GM12865 (cell line): ENCODE data around the gene PDCD5.
A peak's percentile ranks its signal among the peaks of the same experiment; 100 is the strongest.
"Not testable (repeated sequence)": the region's sequence is repeated elsewhere in the genome, so short reads cannot be mapped to it uniquely, and the experiment has no call there.

Source experiments
- DNase-seq: peaks from one replicate; pipeline ENCODE4 v3.0.0; 2010; ENCODE audit warnings: low read depth
- H3K4me3 ChIP-seq: 2 replicates; pipeline ENCODE4 v1.5.1; 2011; ENCODE audit warnings: mild to moderate bottlenecking, low read depth, low read length, control low read depth
- TF ChIP-seq, protein P1 (sequence below): IDR thresholded peaks from 2 replicates; pipeline ENCODE4 v1.5.1; 2011; ENCODE audit warnings: low read length, control low read depth, low read depth, inconsistent platforms; ENCODE audit not compliant: insufficient read depth; ENCODE audit errors: missing control alignments

Gene PDCD5

DNA sequence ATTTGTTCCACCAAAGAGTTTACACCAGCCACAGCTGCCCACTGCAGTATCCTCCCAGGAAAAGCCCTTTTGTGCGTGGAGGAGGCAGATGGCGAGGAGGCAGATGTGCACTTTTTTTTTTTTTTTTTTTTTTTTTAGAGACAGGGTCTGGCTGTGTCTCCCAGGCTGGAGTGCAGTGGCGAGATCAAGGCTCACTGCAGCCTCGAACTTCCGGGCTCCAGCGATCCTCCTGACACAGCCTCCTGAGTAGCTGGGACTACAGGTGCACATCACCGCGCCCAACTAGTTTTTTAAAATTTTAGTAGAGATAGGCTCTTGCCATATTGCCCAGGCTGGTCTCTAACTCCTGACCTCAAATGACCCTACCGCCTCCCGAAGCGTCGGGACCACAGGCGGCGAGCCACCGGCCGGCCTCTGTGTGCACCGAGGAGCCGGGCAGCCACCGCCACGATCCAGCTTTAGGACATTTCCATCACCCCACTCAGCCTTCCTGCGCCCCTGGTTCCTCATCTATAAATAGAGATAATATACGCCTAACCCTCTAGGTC lies 563 bp upstream of the PDCD5 start:
- peak overlapping the region; percentile 71 for H3K4me3 ChIP-seq
- DNase-seq: no peak
- TF ChIP-seq, protein P1, sequence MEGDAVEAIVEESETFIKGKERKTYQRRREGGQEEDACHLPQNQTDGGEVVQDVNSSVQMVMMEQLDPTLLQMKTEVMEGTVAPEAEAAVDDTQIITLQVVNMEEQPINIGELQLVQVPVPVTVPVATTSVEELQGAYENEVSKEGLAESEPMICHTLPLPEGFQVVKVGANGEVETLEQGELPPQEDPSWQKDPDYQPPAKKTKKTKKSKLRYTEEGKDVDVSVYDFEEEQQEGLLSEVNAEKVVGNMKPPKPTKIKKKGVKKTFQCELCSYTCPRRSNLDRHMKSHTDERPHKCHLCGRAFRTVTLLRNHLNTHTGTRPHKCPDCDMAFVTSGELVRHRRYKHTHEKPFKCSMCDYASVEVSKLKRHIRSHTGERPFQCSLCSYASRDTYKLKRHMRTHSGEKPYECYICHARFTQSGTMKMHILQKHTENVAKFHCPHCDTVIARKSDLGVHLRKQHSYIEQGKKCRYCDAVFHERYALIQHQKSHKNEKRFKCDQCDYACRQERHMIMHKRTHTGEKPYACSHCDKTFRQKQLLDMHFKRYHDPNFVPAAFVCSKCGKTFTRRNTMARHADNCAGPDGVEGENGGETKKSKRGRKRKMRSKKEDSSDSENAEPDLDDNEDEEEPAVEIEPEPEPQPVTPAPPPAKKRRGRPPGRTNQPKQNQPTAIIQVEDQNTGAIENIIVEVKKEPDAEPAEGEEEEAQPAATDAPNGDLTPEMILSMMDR: no peak

DNA sequence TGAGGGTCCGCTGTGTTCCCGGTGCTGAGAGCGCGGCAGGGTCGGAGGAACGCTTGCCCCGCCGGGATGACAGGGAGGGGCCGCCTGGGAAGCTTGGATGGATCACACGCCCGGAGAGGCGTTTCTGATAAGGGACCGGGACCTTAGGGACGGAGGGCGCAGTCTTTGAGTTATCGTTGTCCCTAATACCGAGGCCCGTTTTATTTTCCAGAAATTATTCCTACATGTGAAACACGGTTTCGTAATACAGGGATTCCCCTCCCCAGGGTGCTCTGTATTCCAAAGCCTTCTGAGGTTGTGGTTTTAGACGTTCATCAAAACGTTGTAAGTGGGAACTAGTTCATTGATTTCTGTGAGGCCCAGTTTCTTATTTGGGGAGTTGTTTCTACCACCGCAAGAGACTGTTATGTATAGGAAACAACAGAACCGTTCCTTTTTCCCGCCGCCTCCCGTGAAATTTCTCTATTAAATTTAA lies 752 bp downstream of the PDCD5 start:
- no peak for DNase-seq
- H3K4me3 ChIP-seq: peak overlapping the region; percentile 99
- TF ChIP-seq, protein P1: no peak

DNA sequence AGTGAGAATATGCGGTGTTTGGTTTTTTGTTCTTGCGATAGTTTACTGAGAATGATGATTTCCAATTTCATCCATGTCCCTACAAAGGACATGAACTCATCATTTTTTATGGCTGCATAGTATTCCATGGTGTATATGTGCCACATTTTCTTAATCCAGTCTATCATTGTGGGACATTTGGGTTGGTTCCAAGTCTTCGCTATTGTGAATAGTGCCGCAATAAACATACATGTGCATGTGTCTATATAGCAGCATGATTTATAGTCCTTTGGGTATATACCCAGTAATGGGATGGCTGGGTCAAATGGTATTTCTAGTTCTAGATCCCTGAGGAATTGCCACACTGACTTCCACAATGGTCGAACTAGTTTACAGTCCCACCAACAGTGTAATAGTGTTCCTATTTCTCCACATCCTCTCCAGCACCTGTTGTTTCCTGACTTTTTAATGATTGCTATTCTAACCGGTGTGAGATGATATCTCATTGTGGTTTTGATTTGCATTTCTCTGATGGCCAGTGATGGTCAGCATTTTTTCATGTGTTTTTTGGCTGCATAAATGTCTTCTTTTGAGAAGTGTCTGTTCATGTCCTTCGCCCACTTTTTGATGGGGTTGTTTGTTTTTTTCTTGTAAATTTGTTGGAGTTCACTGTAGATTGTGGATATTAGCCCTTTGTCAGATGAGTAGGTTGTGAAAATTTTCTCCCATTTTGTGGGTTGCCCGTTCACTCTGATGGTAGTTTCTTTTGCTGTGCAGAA lies 6.9 kb downstream of the PDCD5 start:
- DNase-seq, H3K4me3 ChIP-seq: not testable (repeated sequence)

- TF ChIP-seq, protein P1: no peak
- H3K4me3 ChIP-seq: no peak overlapping the region
- no peak for DNase-seq
Measured at GRCh38 chr19:32594021-32594420, 13.0 kb downstream of the PDCD5 start.

- TF ChIP-seq, protein P1: no peak
- DNase-seq: no peak
- H3K4me3 ChIP-seq: no peak overlapping the region
Measured at GRCh38 chr19:32595491-32595890, 14.5 kb downstream of the PDCD5 start.

- TF ChIP-seq, protein P1: no peak
- no peak overlapping the region for H3K4me3 ChIP-seq
- DNase-seq: no peak
Measured at GRCh38 chr19:32598022-32598421, 17.0 kb downstream of the PDCD5 start.

DNA sequence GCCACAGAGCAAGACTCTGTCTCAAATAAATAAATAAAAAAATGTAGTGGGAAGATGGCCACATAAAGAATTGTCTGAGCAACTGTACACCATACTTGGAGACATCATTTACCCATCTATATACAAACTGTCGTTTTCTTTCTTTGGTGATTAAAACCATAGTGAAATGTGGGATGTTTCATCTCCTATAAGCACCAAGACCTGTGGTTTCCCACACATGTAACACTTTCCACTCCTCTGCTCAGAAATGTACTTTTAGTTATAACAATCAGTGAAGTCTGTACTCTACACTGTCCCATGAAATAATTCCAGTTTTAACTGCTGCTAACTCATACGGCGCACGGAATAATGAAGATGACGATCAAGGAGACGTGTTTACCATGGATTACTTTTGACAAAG lies 18.3 kb downstream of the PDCD5 start:
- TF ChIP-seq, protein P1: no peak
- H3K4me3 ChIP-seq: no peak overlapping the region
- DNase-seq: no peak
